ENCODE results near the gene TMEM218. TPM values are rescaled to one million over a fixed set of nuclear protein-coding genes. Genes with fewer than 3 reads are reported as not detected.

Gene TMEM218
- total and polyA plus RNA-seq, 5 donors from 2014 or later = 9.7 to 42.8 (median 40.1) TPM

DNA sequence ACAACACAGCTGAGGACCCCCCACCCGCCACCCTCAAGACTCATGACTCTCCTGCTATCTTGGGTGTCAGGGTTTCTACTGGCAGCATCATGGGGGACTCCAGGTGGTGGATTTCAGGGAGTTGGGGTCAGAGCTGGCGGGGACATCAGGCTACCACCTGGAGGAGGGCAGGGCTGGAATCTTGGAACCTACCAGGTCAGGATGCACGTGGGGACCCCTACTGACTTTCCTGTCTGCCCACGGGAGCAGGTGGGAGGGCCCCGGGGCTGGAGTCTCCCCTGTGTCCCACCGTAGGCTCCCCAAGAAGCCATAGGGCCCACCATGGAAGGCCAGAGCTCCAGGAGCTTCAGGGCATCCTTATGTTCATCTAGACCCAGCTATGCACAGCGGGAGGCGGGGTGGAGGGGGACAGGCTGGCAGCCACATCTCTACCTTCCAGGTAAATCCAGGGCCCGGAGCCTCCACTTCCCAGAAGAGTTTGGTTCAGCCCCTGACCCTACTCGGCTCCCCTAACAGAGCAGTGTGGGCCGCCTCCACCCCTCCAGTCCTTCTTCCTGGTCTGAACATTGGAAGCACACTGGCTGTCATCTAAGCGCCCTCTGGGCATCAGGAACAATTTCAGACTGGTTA lies 38.4 kb downstream of the TMEM218 start:
- H3K9me3 Mint-ChIP-seq = no peaks in the 10 kb centered on the region
- H3K27me3 Mint-ChIP-seq = peaks cover 7% of the 10 kb centered on the region
- H3K36me3 ChIP-seq (ENCODE audit: control insufficient read depth, insufficient read depth, low read length) = no peaks in the 10 kb centered on the region
- H3K4me1 ChIP-seq (ENCODE audit: control insufficient read depth, insufficient read depth, low read length, poor library complexity, severe bottlenecking) = no peaks in the 10 kb centered on the region
- DNase-seq = no peak
- H3K27me3 ChIP-seq (ENCODE audit: control insufficient read depth, insufficient read depth, low read length) = no peaks in the 10 kb centered on the region
- H3K4me3 Mint-ChIP-seq = no peak overlapping the region
- no peaks in the 10 kb centered on the region for H3K9me3 ChIP-seq (ENCODE audit: control insufficient read depth in 2 of 2, low read length in 2 of 2)
- H3K4me1 Mint-ChIP-seq = peaks cover 0 to 17% (median 3%) of the 10 kb centered on the region in 4 donors
- ATAC-seq (ENCODE audit: low read depth in 2 of 2) = no peak
- no peak overlapping the region for H3K27ac Mint-ChIP-seq
- H3K4me3 ChIP-seq (ENCODE audit: low read depth, low read length) = no peak overlapping the region
- no peak overlapping the region for H3K27ac ChIP-seq (ENCODE audit: insufficient read depth, low read length, poor library complexity, severe bottlenecking)
- H3K36me3 Mint-ChIP-seq = no peaks in the 10 kb centered on the region

- no peaks in the 10 kb centered on the region for H3K9me3 Mint-ChIP-seq
- H3K4me3 Mint-ChIP-seq = no peak overlapping the region
- Histone ChIP-seq H3K27ac (ENCODE audit: insufficient read depth, low read length, poor library complexity, severe bottlenecking) (no peak overlapping the region), H3K27me3 (ENCODE audit: control insufficient read depth, insufficient read depth, low read length) (no peaks in the 10 kb centered on the region), H3K36me3 (ENCODE audit: control insufficient read depth, insufficient read depth, low read length) (no peaks in the 10 kb centered on the region), H3K4me3 (ENCODE audit: low read depth, low read length) (no peak overlapping the region), H3K4me1 (ENCODE audit: control insufficient read depth, insufficient read depth, low read length, poor library complexity, severe bottlenecking) (no peaks in the 10 kb centered on the region), H3K9me3 (ENCODE audit: control insufficient read depth in 2 of 2, low read length in 2 of 2) (no peaks in the 10 kb centered on the region)
- H3K27ac Mint-ChIP-seq = no peak overlapping the region
- ATAC-seq (ENCODE audit: low read depth in 2 of 2) (peak; percentile 30 to 47), DNase-seq (no peak)
- H3K4me1 Mint-ChIP-seq = peaks cover 0 to 17% (median 3%) of the 10 kb centered on the region in 4 donors
- no peaks in the 10 kb centered on the region for H3K36me3 Mint-ChIP-seq
- H3K27me3 Mint-ChIP-seq = peaks cover 10% of the 10 kb centered on the region
Observed at GRCh38 chr11:125072218-125072960, 39.0 kb downstream of the TMEM218 start.

- Mint-ChIP-seq H3K4me1 (peaks cover 0 to 17% (median 3%) of the 10 kb centered on the region in 4 donors), H3K27me3 (peaks cover 13% of the 10 kb centered on the region), H3K4me3 (no peak overlapping the region), H3K36me3 (no peaks in the 10 kb centered on the region), H3K27ac (no peak overlapping the region), H3K9me3 (no peaks in the 10 kb centered on the region)
- Histone ChIP-seq H3K27ac (ENCODE audit: insufficient read depth, low read length, poor library complexity, severe bottlenecking) (no peak overlapping the region), H3K36me3 (ENCODE audit: control insufficient read depth, insufficient read depth, low read length) (no peaks in the 10 kb centered on the region), H3K9me3 (ENCODE audit: control insufficient read depth in 2 of 2, low read length in 2 of 2) (no peaks in the 10 kb centered on the region), H3K4me3 (ENCODE audit: low read depth, low read length) (no peak overlapping the region), H3K27me3 (ENCODE audit: control insufficient read depth, insufficient read depth, low read length) (no peaks in the 10 kb centered on the region), H3K4me1 (ENCODE audit: control insufficient read depth, insufficient read depth, low read length, poor library complexity, severe bottlenecking) (no peaks in the 10 kb centered on the region)
- no peak for DNase-seq
- no peak for ATAC-seq (ENCODE audit: low read depth in 2 of 2)
Observed at GRCh38 chr11:125071846-125072217, 39.6 kb downstream of the TMEM218 start.

DNA sequence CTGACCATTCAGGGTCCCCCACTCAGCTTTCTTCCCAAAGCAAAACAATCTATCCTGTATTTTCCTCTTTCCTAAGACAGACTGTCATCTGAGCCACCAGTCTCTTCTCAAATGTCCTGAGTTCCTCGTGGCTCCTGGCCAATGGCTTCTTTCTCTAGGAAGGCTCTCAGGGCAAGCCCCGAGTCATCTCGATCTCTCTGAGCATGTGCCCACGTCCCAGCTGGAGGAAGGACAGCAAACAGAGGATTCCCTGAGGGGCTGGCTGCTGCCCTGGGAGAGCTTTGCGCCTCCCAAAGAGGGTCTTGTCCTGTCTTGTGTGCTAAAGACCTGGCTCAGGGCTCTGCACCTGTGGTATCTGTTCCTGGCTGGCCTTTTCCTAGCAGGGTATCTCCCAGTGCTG lies 40.0 kb downstream of the TMEM218 start:
- H3K4me3 ChIP-seq (ENCODE audit: low read depth, low read length) = no peak overlapping the region
- H3K4me1 ChIP-seq (ENCODE audit: control insufficient read depth, insufficient read depth, low read length, poor library complexity, severe bottlenecking) = no peaks in the 10 kb centered on the region
- no peaks in the 10 kb centered on the region for H3K9me3 ChIP-seq (ENCODE audit: control insufficient read depth in 2 of 2, low read length in 2 of 2)
- H3K9me3 Mint-ChIP-seq = no peaks in the 10 kb centered on the region
- no peak overlapping the region for H3K27ac Mint-ChIP-seq
- no peaks in the 10 kb centered on the region for H3K36me3 ChIP-seq (ENCODE audit: control insufficient read depth, insufficient read depth, low read length)
- no peak overlapping the region for H3K27ac ChIP-seq (ENCODE audit: insufficient read depth, low read length, poor library complexity, severe bottlenecking)
- H3K4me3 Mint-ChIP-seq = no peak overlapping the region
- H3K27me3 Mint-ChIP-seq = peaks cover 13% of the 10 kb centered on the region
- ATAC-seq (ENCODE audit: low read depth in 2 of 2) (no peak), DNase-seq (no peak)
- H3K4me1 Mint-ChIP-seq = peaks cover 0 to 17% (median 3%) of the 10 kb centered on the region in 4 donors
- H3K27me3 ChIP-seq (ENCODE audit: control insufficient read depth, insufficient read depth, low read length) = no peaks in the 10 kb centered on the region
- no peaks in the 10 kb centered on the region for H3K36me3 Mint-ChIP-seq

DNA sequence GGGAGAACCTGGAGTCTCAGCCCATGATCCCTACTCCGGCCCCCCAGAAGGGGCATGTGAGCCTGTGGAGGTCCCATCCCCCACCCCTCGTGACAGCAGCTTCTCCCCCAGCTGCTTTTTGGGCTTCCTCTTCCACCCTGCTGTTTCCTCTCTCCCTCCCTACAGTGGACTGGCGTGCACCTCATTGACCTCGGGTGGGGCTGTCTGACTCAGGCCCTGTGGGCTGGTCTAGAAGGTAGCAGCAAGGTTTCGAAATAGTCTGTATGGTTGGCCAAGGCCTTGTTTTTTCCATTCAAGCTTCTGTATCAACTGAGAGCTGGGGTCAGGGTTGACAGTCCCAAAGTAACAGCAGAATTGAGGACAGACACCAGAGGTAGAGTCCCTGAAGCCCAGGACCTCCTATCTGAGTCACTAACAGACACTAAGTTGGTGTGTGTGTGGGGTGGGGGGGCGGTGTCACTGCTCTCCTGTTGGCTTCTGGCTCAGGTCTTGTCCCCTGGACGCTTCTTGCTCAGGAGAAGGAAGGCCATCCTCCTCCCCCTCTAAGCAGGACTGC lies 40.6 kb downstream of the TMEM218 start:
- Histone ChIP-seq H3K4me1 (ENCODE audit: control insufficient read depth, insufficient read depth, low read length, poor library complexity, severe bottlenecking) (no peaks in the 10 kb centered on the region), H3K27ac (ENCODE audit: insufficient read depth, low read length, poor library complexity, severe bottlenecking) (no peak overlapping the region), H3K27me3 (ENCODE audit: control insufficient read depth, insufficient read depth, low read length) (no peaks in the 10 kb centered on the region), H3K9me3 (ENCODE audit: control insufficient read depth in 2 of 2, low read length in 2 of 2) (no peaks in the 10 kb centered on the region), H3K4me3 (ENCODE audit: low read depth, low read length) (no peak overlapping the region), H3K36me3 (ENCODE audit: control insufficient read depth, insufficient read depth, low read length) (no peaks in the 10 kb centered on the region)
- Mint-ChIP-seq H3K9me3 (no peaks in the 10 kb centered on the region), H3K27ac (no peak overlapping the region), H3K36me3 (no peaks in the 10 kb centered on the region), H3K4me1 (peaks cover 0 to 17% (median 3%) of the 10 kb centered on the region in 4 donors), H3K4me3 (no peak overlapping the region), H3K27me3 (peaks cover 19% of the 10 kb centered on the region)
- peak; percentile 56 to 57 for ATAC-seq (ENCODE audit: low read depth in 2 of 2)
- DNase-seq = peak in 1 of 3 donors; percentile 51

GRCh38 chr11:125069796-125070195 lies 41.6 kb downstream of the TMEM218 start:
- Histone ChIP-seq H3K4me1 (ENCODE audit: control insufficient read depth, insufficient read depth, low read length, poor library complexity, severe bottlenecking) (no peaks in the 10 kb centered on the region), H3K27ac (ENCODE audit: insufficient read depth, low read length, poor library complexity, severe bottlenecking) (no peak overlapping the region)
- H3K27me3 Mint-ChIP-seq = peaks cover 29% of the 10 kb centered on the region

GRCh38 chr11:125069008-125069407 lies 42.4 kb downstream of the TMEM218 start:
- ATAC-seq (ENCODE audit: low read depth in 2 of 2) (no peak), DNase-seq (no peak)
- H3K4me1 ChIP-seq (ENCODE audit: control insufficient read depth, insufficient read depth, low read length, poor library complexity, severe bottlenecking) = peaks cover under 1% of the 10 kb centered on the region
- H3K9me3 ChIP-seq (ENCODE audit: control insufficient read depth in 2 of 2, low read length in 2 of 2) = no peaks in the 10 kb centered on the region
- no peaks in the 10 kb centered on the region for H3K36me3 Mint-ChIP-seq
- H3K27ac Mint-ChIP-seq = no peak overlapping the region
- H3K27ac ChIP-seq (ENCODE audit: insufficient read depth, low read length, poor library complexity, severe bottlenecking) = no peak overlapping the region
- peaks cover 0 to 21% (median 5%) of the 10 kb centered on the region in 4 donors for H3K4me1 Mint-ChIP-seq
- H3K4me3 ChIP-seq (ENCODE audit: low read depth, low read length) = no peak overlapping the region
- H3K27me3 Mint-ChIP-seq = peaks cover 37% of the 10 kb centered on the region
- H3K36me3 ChIP-seq (ENCODE audit: control insufficient read depth, insufficient read depth, low read length) = no peaks in the 10 kb centered on the region
- H3K27me3 ChIP-seq (ENCODE audit: control insufficient read depth, insufficient read depth, low read length) = peaks cover 15% of the 10 kb centered on the region
- no peak overlapping the region for H3K4me3 Mint-ChIP-seq
- no peaks in the 10 kb centered on the region for H3K9me3 Mint-ChIP-seq

More at GRCh38 chr11:125069796-125070195, 41.6 kb downstream of the TMEM218 start:
- H3K9me3 Mint-ChIP-seq = no peaks in the 10 kb centered on the region
- Histone ChIP-seq H3K27me3 (ENCODE audit: control insufficient read depth, insufficient read depth, low read length) (peaks cover 7% of the 10 kb centered on the region), H3K36me3 (ENCODE audit: control insufficient read depth, insufficient read depth, low read length) (no peaks in the 10 kb centered on the region), H3K4me3 (ENCODE audit: low read depth, low read length) (no peak overlapping the region), H3K9me3 (ENCODE audit: control insufficient read depth in 2 of 2, low read length in 2 of 2) (no peaks in the 10 kb centered on the region)
- peaks cover 0 to 17% (median 3%) of the 10 kb centered on the region in 4 donors for H3K4me1 Mint-ChIP-seq
- H3K4me3 Mint-ChIP-seq = no peak overlapping the region
- H3K27ac Mint-ChIP-seq = peak overlapping the region in 2 of 3 donors; percentile 28 to 43
- ATAC-seq (ENCODE audit: low read depth in 2 of 2) = no peak
- H3K36me3 Mint-ChIP-seq = no peaks in the 10 kb centered on the region
- DNase-seq = no peak
